KMS-11 (cell line): ENCODE data around the gene CALHM4.

Experiments
- H2AFZ ChIP-seq: fragments of 200-600 bp; sonication (generic); 2 replicates; pipeline ENCODE4 v1.6.1; 2016; ENCODE audit warnings: antibody characterized with exemption, mixed run types, low read depth
- H3K27ac ChIP-seq: fragments of 200-600 bp; sonication (generic); 2 replicates; pipeline ENCODE4 v1.6.1; 2016; ENCODE audit warnings: mild to moderate bottlenecking, mixed run types
- H3K27me3 ChIP-seq: fragments of 200-600 bp; sonication (generic); 2 replicates; pipeline ENCODE4 v1.6.1; 2017; ENCODE audit warnings: mild to moderate bottlenecking, low read depth, mixed run types, moderate library complexity; ENCODE audit not compliant: insufficient read depth
- H3K36me3 ChIP-seq: fragments of 200-600 bp; sonication (generic); 2 replicates; pipeline ENCODE4 v1.6.1; 2017; ENCODE audit warnings: mild to moderate bottlenecking, mixed run types; ENCODE audit not compliant: insufficient read depth
- H3K4me1 ChIP-seq: fragments of 200-600 bp; sonication (generic); 2 replicates; pipeline ENCODE4 v1.6.1; 2016; ENCODE audit warnings: mild to moderate bottlenecking, low read depth, mixed run types; ENCODE audit not compliant: poor library complexity, severe bottlenecking
- H3K4me2 ChIP-seq: fragments of 200-600 bp; sonication (generic); 2 replicates; pipeline ENCODE4 v1.7.0; 2016; ENCODE audit warnings: mild to moderate bottlenecking, mixed run types
- H3K4me3 ChIP-seq: fragments of 200-600 bp; sonication (generic); IDR thresholded peaks from 2 replicates; pipeline ENCODE4 v1.6.1; 2017; ENCODE audit warnings: low read depth, low read length, mixed read lengths; ENCODE audit not compliant: insufficient read depth
- H3K79me2 ChIP-seq: fragments of 200-600 bp; sonication (generic); 2 replicates; pipeline ENCODE4 v1.6.1; 2016; ENCODE audit warnings: low read depth, mixed run types; ENCODE audit not compliant: insufficient read depth
- H3K9ac ChIP-seq: fragments of 200-600 bp; sonication (generic); 2 replicates; pipeline ENCODE4 v1.6.1; 2016; ENCODE audit warnings: mild to moderate bottlenecking, mixed run types
- H4K20me1 ChIP-seq: fragments of 200-600 bp; sonication (generic); 2 replicates; pipeline ENCODE4 v1.6.1; 2016; ENCODE audit warnings: mild to moderate bottlenecking, mixed run types; ENCODE audit not compliant: insufficient read depth
- TF ChIP-seq, protein P1 (sequence below): fragments of 200-600 bp; sonication (generic); conservative IDR thresholded peaks from 2 replicates; pipeline ENCODE4 v1.6.1; 2017; ENCODE audit warnings: low read depth, mild to moderate bottlenecking, antibody characterized with exemption, low read length, moderate library complexity, mixed read lengths

CALHM4 gene

DNA sequence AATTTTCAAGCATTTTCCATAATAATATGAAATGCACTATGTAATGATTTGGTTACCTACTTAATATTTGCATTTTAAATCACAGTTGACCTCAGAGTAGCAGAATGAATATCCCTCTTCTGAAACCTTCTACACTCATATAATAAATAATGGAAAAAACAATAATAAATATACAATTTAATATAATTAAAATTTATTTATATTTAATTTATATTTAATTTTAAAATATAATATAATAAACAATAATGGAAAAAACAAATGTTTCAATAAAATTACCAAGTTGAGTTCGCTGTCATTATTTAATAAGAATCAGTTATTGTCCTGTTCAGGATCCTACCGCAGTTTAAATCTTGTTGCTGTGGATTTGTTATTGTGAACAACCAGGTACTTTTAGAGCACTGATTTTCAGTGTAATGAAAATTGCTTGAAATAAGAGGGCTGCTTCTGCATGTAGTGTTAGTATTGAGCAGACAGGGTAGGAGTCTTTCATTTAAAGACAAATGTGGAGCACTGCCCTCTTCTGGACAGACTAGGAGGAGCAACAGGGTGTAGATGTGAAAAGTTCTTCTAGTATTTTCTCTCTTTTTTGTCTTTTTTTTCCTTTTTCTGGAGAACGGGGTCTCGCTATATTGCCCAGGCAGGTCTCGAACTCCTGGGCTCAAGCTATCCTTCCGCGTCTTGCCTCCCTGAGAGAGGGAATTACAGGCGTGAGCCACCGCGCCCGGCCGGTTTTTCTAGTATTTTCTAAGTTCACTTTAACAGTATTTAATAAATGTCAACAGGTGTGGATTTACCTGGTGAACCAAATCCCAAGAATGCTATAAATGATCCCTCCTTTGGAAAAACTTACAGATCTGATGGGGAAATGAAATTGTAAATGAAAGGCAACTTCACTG lies 21.6 kb upstream of the CALHM4 start:
- Histone ChIP-seq H3K4me3 (no peak overlapping the region), H4K20me1 (no peaks in the 10 kb centered on the region), H3K36me3 (no peaks in the 10 kb centered on the region), H3K4me1 (no peaks in the 10 kb centered on the region), H3K9ac (no peak overlapping the region), H3K27ac (no peak overlapping the region), H3K27me3 (no peaks in the 10 kb centered on the region), H3K79me2 (no peaks in the 10 kb centered on the region), H2AFZ (no peak overlapping the region), H3K4me2 (no peak overlapping the region)
- TF ChIP-seq, protein P1, sequence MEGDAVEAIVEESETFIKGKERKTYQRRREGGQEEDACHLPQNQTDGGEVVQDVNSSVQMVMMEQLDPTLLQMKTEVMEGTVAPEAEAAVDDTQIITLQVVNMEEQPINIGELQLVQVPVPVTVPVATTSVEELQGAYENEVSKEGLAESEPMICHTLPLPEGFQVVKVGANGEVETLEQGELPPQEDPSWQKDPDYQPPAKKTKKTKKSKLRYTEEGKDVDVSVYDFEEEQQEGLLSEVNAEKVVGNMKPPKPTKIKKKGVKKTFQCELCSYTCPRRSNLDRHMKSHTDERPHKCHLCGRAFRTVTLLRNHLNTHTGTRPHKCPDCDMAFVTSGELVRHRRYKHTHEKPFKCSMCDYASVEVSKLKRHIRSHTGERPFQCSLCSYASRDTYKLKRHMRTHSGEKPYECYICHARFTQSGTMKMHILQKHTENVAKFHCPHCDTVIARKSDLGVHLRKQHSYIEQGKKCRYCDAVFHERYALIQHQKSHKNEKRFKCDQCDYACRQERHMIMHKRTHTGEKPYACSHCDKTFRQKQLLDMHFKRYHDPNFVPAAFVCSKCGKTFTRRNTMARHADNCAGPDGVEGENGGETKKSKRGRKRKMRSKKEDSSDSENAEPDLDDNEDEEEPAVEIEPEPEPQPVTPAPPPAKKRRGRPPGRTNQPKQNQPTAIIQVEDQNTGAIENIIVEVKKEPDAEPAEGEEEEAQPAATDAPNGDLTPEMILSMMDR, result peak; percentile 74

DNA sequence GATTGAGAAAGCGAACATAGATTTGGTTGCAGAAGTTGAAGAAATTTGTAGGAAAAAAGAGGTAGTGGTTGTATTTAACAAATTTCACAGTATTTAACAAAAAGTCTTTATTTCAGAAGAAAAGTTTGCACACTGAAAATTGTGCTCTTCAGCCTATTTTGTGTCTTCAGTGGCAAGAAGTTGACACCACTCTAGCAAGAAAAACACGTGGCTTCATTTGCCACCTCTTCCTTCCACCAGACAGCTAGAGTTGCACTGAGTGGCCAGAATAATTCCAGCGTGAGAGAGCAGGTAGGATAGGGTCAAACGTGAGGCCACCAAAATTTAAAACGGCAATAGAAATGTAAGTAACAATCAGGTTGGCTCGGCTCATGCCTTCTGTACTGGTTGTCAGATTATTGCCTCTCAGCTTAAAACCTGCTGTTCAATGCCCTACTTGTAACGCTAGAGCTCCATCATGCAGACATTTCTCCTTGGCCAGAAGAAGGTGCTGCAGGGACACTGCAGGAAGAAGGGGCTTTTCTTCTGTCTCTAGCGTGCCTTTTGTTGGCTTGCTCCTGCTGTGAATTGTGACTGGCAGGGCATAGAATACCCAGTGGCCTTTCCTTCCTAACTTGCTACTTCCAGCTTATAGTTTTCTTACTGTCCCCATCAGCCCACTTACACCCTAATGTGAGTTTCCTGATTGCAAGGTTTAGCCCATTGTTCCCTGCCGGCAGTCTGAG lies 20.2 kb upstream of the CALHM4 start:
- no peaks in the 10 kb centered on the region for H3K27me3 ChIP-seq
- H3K4me1 ChIP-seq, result no peaks in the 10 kb centered on the region
- H3K36me3 ChIP-seq, result no peaks in the 10 kb centered on the region
- H4K20me1 ChIP-seq, result no peaks in the 10 kb centered on the region
- no peak overlapping the region for H3K4me2 ChIP-seq
- H2AFZ ChIP-seq, result no peak overlapping the region
- H3K9ac ChIP-seq, result no peak overlapping the region
- H3K27ac ChIP-seq, result no peak overlapping the region
- TF ChIP-seq, protein P1, result no peak
- H3K79me2 ChIP-seq, result no peaks in the 10 kb centered on the region
- H3K4me3 ChIP-seq, result no peak overlapping the region

DNA sequence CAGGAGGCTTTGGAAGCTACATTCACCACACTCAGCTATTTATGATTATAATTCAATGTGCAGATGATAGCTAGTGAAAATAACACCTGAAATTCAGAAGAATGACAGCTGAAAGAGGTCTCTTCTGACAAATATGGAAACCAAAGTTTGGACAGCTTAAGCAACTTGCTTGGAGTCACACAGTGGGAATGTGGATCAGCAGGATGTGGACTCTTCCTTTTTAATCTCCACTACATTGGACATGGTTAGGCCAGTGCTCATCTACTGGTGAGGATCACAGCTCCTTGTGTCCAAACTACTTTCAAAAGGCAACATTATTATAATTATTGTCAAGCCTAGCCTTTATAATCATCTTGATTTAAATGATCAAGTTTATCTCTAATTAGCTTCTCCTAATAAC lies 18.4 kb upstream of the CALHM4 start:
- Histone ChIP-seq H3K79me2 (no peaks in the 10 kb centered on the region), H3K27ac (no peak overlapping the region), H3K4me1 (no peaks in the 10 kb centered on the region), H2AFZ (no peak overlapping the region), H3K4me2 (no peak overlapping the region), H3K4me3 (no peak overlapping the region), H4K20me1 (no peaks in the 10 kb centered on the region), H3K36me3 (no peaks in the 10 kb centered on the region), H3K27me3 (no peaks in the 10 kb centered on the region), H3K9ac (no peak overlapping the region)
- TF ChIP-seq, protein P1, result no peak

DNA sequence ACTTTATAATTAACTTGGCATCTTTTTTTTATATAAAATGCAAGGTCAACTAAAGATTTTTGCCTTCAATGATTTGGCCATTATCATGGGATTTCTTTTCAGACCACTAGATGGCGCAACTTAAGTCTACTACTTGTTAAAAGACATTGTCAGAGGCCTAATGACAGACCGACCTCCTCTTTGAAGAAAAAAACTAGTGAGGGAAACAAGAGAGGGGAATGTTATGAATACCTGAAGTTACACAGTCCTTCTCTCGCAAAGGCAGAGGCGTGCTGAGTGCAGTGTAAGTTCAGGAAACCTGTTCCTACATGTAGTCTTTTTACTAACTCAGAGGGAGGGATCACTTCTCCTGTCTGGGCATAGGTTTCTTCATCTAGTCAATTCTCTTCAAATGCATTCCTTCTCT lies 17.3 kb upstream of the CALHM4 start:
- no peaks in the 10 kb centered on the region for H4K20me1 ChIP-seq
- H3K27me3 ChIP-seq, result no peaks in the 10 kb centered on the region
- TF ChIP-seq, protein P1, result peak; percentile 70
- H3K79me2 ChIP-seq, result no peaks in the 10 kb centered on the region
- no peak overlapping the region for H2AFZ ChIP-seq
- H3K36me3 ChIP-seq, result no peaks in the 10 kb centered on the region
- H3K9ac ChIP-seq, result no peak overlapping the region
- H3K27ac ChIP-seq, result no peak overlapping the region
- H3K4me1 ChIP-seq, result no peaks in the 10 kb centered on the region
- H3K4me3 ChIP-seq, result no peak overlapping the region
- no peak overlapping the region for H3K4me2 ChIP-seq
